K562 (cell line): ENCODE data around the gene RPS28. TPM values are rescaled to one million over a fixed set of nuclear protein-coding genes. Genes with fewer than 3 reads are reported as not detected.
A peak's percentile ranks its signal among the peaks of the same experiment; 100 is the strongest.

Source experiments
- ATAC-seq: fragments of 200-7000 bp; cut with Tn5 transposase; 3 replicates; pipeline ENCODE4 v1.9.1; 2020; ENCODE audit warnings: moderate library complexity
- BruUV-seq: library from RNA; stranded (reverse); fragments of 400-500 nt; replicated peaks from 2 replicates; lab custom pipeline; 2021; lab: Mats Ljungman, UMichigan
- CTCF ChIA-PET: fragments of 300-600 bp; formaldehyde crosslinking; extraction: SDS; loops from one replicate; lab custom pipeline; 2021; ENCODE audit warnings: low intra/inter-chr PET ratio; lab: Yijun Ruan, JAX
- POLR2A ChIA-PET: fragments of 300-600, 350-650 bp; sonication (Branson Sonifier 250); formaldehyde crosslinking; extraction: SDS; loops from one replicate; lab custom pipeline; 2021; ENCODE audit warnings: antibody characterized with exemption, inconsistent platforms; lab: Yijun Ruan, JAX
- DNase-seq, 4 experiments: peaks; one replicate each; pipeline versions ENCODE4 v3.0.0 to v3.0.0-alpha.2; 2011 to 2018; ENCODE audit warnings: low spot score in 3 of 4, mixed read lengths in 3 of 4; ENCODE audit errors: extremely low read depth in 1 of 4
- FAIRE-seq: peaks from 2 replicates; lab custom pipeline; 2011; peaks lifted over from hg19 to GRCh38; lab: Jason Lieb, UNC
- H2AFZ ChIP-seq: 2 replicates; pipeline ENCODE4 v1.6.0; 2011; ENCODE audit warnings: low read depth, low read length, control low read depth, inconsistent platforms
- H3K27ac ChIP-seq: fragments of 200-600 bp; 3 replicates; pipeline ENCODE4 v1.8.0; 2011; ENCODE audit warnings: low read depth, mild to moderate bottlenecking, control low read depth, inconsistent platforms, low read length, moderate library complexity, mixed read lengths; ENCODE audit errors: extremely low read depth
- H3K27me3 ChIP-seq, 2 experiments: fragments of 300-600 bp in 1 of 2; 2 replicates in 1 of 2; 3 replicates in 1 of 2; pipeline versions ENCODE4 v1.6.0 to v1.8.0; 2011; ENCODE audit warnings: inconsistent platforms in 2 of 2, low read length in 2 of 2, mild to moderate bottlenecking in 1 of 2, mixed read lengths in 1 of 2, moderate library complexity in 1 of 2; ENCODE audit not compliant: control insufficient read depth in 2 of 2, insufficient read depth in 2 of 2
- H3K36me3 ChIP-seq: fragments of 300-600 bp; 3 replicates; pipeline ENCODE4 v1.8.0; 2011; ENCODE audit warnings: mild to moderate bottlenecking, low read length, inconsistent platforms; ENCODE audit not compliant: control insufficient read depth, insufficient read depth
- H3K4me1 ChIP-seq, 2 experiments: fragments of 200-600 bp in 1 of 2; replicated peaks in 1 of 2; 2 replicates in 1 of 2; 3 replicates in 1 of 2; pipeline versions ENCODE4 v1.5.1 to v1.8.0; 2011; ENCODE audit warnings: inconsistent platforms in 2 of 2, low read length in 2 of 2, mild to moderate bottlenecking in 1 of 2, mixed read lengths in 1 of 2, moderate library complexity in 1 of 2; ENCODE audit not compliant: control insufficient read depth in 2 of 2, insufficient read depth in 2 of 2
- H3K4me2 ChIP-seq: 2 replicates; pipeline ENCODE4 v1.6.1; 2011; ENCODE audit warnings: low read length, control low read depth, inconsistent platforms, mixed read lengths; ENCODE audit not compliant: insufficient read depth
- H3K4me3 ChIP-seq: fragments of 200-600 bp; sonication (generic), shearing (Covaris generic); 2 replicates; pipeline ENCODE4 v1.5.1; 2016; ENCODE audit warnings: control low read depth, inconsistent platforms
- H3K79me2 ChIP-seq: fragments of 200-600 bp; 3 replicates; pipeline ENCODE4 v1.8.0; 2011; ENCODE audit warnings: low read length, inconsistent platforms; ENCODE audit not compliant: control insufficient read depth, insufficient read depth
- H3K9ac ChIP-seq, 2 experiments: 2 replicates each; pipeline versions ENCODE4 v1.6.0 to v1.6.1; 2011; ENCODE audit warnings: low read depth in 2 of 2, low read length in 2 of 2, control low read depth in 1 of 2, inconsistent platforms in 1 of 2, mild to moderate bottlenecking in 1 of 2, mixed read lengths in 1 of 2; ENCODE audit not compliant: insufficient read depth in 1 of 2
- H3K9me1 ChIP-seq: one replicate; pipeline ENCODE4 v1.6.0; 2011; ENCODE audit warnings: inconsistent platforms, mild to moderate bottlenecking, low read length, moderate library complexity; ENCODE audit not compliant: control insufficient read depth, insufficient read depth
- H3K9me3 ChIP-seq: replicated peaks from 2 replicates; pipeline ENCODE4 v1.5.1; 2011; ENCODE audit warnings: low read depth, low read length, inconsistent platforms; ENCODE audit not compliant: control insufficient read depth, insufficient read depth
- H4K20me1 ChIP-seq: replicated peaks from 2 replicates; pipeline ENCODE4 v1.6.1; 2011; ENCODE audit warnings: low read length, inconsistent platforms, mixed read lengths; ENCODE audit not compliant: control insufficient read depth, insufficient read depth
- CTCF ChIP-seq, 3 experiments: IDR thresholded peaks in 2 of 3; conservative IDR thresholded peaks in 1 of 3; 2 replicates each; pipeline ENCODE4 v1.5.1; 2011 to 2012; ENCODE audit warnings: low read length in 3 of 3, mild to moderate bottlenecking in 3 of 3, control low read depth in 2 of 3, improper control_type of control experiment in 1 of 3, inconsistent platforms in 1 of 3, low read depth in 1 of 3, mixed read lengths in 1 of 3, moderate library complexity in 1 of 3; ENCODE audit not compliant: insufficient read depth in 2 of 3
- KDM1A ChIP-seq, 2 experiments: fragments of 450-650 bp; IDR thresholded peaks; 2 replicates each; pipeline ENCODE4 v1.6.1; 2016; ENCODE audit warnings: mild to moderate bottlenecking in 2 of 2
- NRF1 ChIP-seq, 2 experiments: fragments of 450-650 bp; IDR thresholded peaks in 1 of 2; conservative IDR thresholded peaks in 1 of 2; 2 replicates each; pipeline ENCODE4 v1.6.1; 2014; ENCODE audit warnings: mild to moderate bottlenecking in 2 of 2
- PHF21A ChIP-seq: fragments of 450-650 bp; IDR thresholded peaks from 2 replicates; pipeline ENCODE4 v1.6.1; 2017; ENCODE audit warnings: low read depth, borderline replicate concordance
- PRPF4 ChIP-seq: fragments of 200-400 bp; formaldehyde crosslinking; IDR thresholded peaks from one replicate; pipeline ENCODE4 v1.6.1; 2017; ENCODE audit warnings: low read length, low read depth, mild to moderate bottlenecking; ENCODE audit not compliant: insufficient read depth, poor library complexity, severe bottlenecking
- RB1 ChIP-seq: fragments of 450-650 bp; IDR thresholded peaks from 2 replicates; pipeline ENCODE4 v1.6.1; 2017; ENCODE audit warnings: low read depth, mild to moderate bottlenecking
- SMC3 ChIP-seq: conservative IDR thresholded peaks from 2 replicates; pipeline ENCODE4 v1.6.1; 2011; ENCODE audit warnings: low read depth, low read length, improper control_type of control experiment; ENCODE audit not compliant: insufficient read depth
- ZKSCAN1 ChIP-seq: fragments of 150-350 bp; IDR thresholded peaks from 2 replicates; pipeline ENCODE4 v1.6.1; 2016; ENCODE audit warnings: low read depth, low read length
- ZNF699 ChIP-seq: fragments of 250-450 bp; sonication (Bioruptor Pico); IDR thresholded peaks from 2 replicates; pipeline ENCODE4 v1.8.0; 2021; ENCODE audit warnings: mild to moderate bottlenecking, moderate library complexity; ENCODE audit not compliant: insufficient replicate concordance
- WGBS: fragments of 100-300 bp; shearing (Covaris generic); methylation state at CpG from one replicate; pipeline ENCODE4 v1.1.6; 2016; ENCODE audit warnings: low coverage, mixed read lengths; ENCODE audit not compliant: insufficient coverage; ENCODE audit errors: missing lambda C conversion rate; 5-methylcytosine and 5-hydroxymethylcytosine counted together
- in situ Hi-C: fragments of 300-500 bp; cut with MboI; formaldehyde crosslinking; loops from 4 replicates; pipeline ENCODE4 v1.15.0; 2018; ENCODE audit warnings: inconsistent platforms, mixed read lengths
- intact Hi-C: fragments of 100-400 bp; cut with micrococcal nuclease; formaldehyde crosslinking; loops from 2 replicates; pipeline ENCODE4 v1.14.2; 2022
- polyA plus RNA-seq, 8 experiments: library from polyadenylated mRNA; depleted of rRNA in 4 of 8; stranded (reverse) in 5 of 8; unstranded in 3 of 8; fragments of >200 nt; fragmentation: Nextera tagmentation in 2 of 8; fragmentation: Illumina TruSeq in 1 of 8; extraction: Ambion mirVana in 2 of 8; extraction: Trizol in 1 of 8; gene quantifications; 2 replicates each; pipeline versions ENCODE4 v1.2.1 to v1.2.3, GENCODE V29; 2011 to 2014; ENCODE audit warnings: inconsistent platforms in 1 of 8, missing spikeins in 1 of 8
- total RNA-seq, 7 experiments: library from RNA; depleted of rRNA in 6 of 7; stranded (reverse); fragments of >200 nt in 6 of 7; fragmentation: Illumina TruSeq in 2 of 7; extraction: Trizol in 2 of 7; gene quantifications; 2 replicates each; pipeline versions ENCODE4 v1.2.1 to v1.2.3, GENCODE V29; 2011 to 2021; ENCODE audit warnings: low replicate concordance in 1 of 7
- TF ChIP-seq, protein P1 (sequence below): fragments of 450-650 bp; IDR thresholded peaks from 2 replicates; pipeline ENCODE4 v1.6.1; 2017; ENCODE audit warnings: mild to moderate bottlenecking, moderate library complexity
- TF ChIP-seq, protein P2 (sequence below): IDR thresholded peaks from 2 replicates; pipeline ENCODE4 v1.6.1; 2011; ENCODE audit warnings: borderline replicate concordance, low read depth, mild to moderate bottlenecking, moderate library complexity, low read length; ENCODE audit not compliant: insufficient read depth, poor library complexity, severe bottlenecking

The RPS28 gene
- total and polyA plus RNA-seq, 9 of the 15 experiments (the other 6 are each of a cell fraction or from before 2014, with no cell fraction given), result 165 to 2,827 (median 1,303) TPM

- H3K4me1 ChIP-seq, result peaks cover 0 to 36% of the 10 kb centered on the region in 2 experiments; a peak in 3 of 5 replicates
- no peaks in the 10 kb centered on the region for H4K20me1 ChIP-seq
- H2AFZ ChIP-seq, result peak overlapping the region; percentile 45; the same call in 1 of the 2 replicates
- BruUV-seq, result no TSS peak
- H3K79me2 ChIP-seq, result no peaks in the 10 kb centered on the region
- H3K9me3 ChIP-seq, result no peaks in the 10 kb centered on the region
- peak overlapping the region; percentile 30; the same call in 1 of the 2 replicates for H3K4me3 ChIP-seq
- H3K4me2 ChIP-seq, result no peak overlapping the region
- ChIA-PET POLR2A (interaction anchor here (0.6 to 3.8 kb wide), 6 partner anchors 8 to 68 kb away, joined by 3 to 34 read pairs (median 6); partner anchors contain the start of genes NDUFA7 and RPS28), CTCF (interaction anchor here (0.7 kb wide), 1 partner anchor 17 kb away, joined by 3 read pairs; no protein-coding TSS in a partner anchor)
- peak; percentile 60 for ATAC-seq
- FAIRE-seq, result no peak
- in situ Hi-C loops (no loop called here), intact Hi-C loops (no loop called here)
- peaks cover 13 to 33% of the 10 kb centered on the region in 2 experiments; a peak in 4 of 5 replicates for H3K27me3 ChIP-seq
- no peak overlapping the region for H3K27ac ChIP-seq
- TF ChIP-seq PRPF4 (no peak), KDM1A (IDR thresholded peaks at IDR 0.05) (peak in 1 of 2 experiments; percentile 31; a peak in 1 of 4 replicates), PHF21A (peak; percentile 78; the same call in 1 of the 2 replicates), NRF1 (conservative IDR thresholded peaks at IDR 0.05 in 1 of 2, IDR thresholded peaks at IDR 0.05 in 1 of 2) (peak in 1 of 2 experiments; percentile 10; a peak in 2 of 4 replicates), RB1 (0 out of 2 replicates have a peak, but pooled peaks have one; percentile 14), ZNF699 (no peak), CTCF (IDR thresholded peaks at IDR 0.05 in 2 of 3, conservative IDR thresholded peaks at IDR 0.05 in 1 of 3; ENCODE audit: insufficient read depth in 2 of 3, low read depth in 1 of 3, low read length in 3 of 3) (peak; percentile 12 to 47 (median 21); a peak in 2 of 6 replicates), ZKSCAN1 (0 out of 2 replicates have a peak, but pooled peaks have one; percentile 6), SMC3 (0 out of 2 replicates have a peak, but pooled peaks have one; percentile 7)
- TF ChIP-seq, protein P1, sequence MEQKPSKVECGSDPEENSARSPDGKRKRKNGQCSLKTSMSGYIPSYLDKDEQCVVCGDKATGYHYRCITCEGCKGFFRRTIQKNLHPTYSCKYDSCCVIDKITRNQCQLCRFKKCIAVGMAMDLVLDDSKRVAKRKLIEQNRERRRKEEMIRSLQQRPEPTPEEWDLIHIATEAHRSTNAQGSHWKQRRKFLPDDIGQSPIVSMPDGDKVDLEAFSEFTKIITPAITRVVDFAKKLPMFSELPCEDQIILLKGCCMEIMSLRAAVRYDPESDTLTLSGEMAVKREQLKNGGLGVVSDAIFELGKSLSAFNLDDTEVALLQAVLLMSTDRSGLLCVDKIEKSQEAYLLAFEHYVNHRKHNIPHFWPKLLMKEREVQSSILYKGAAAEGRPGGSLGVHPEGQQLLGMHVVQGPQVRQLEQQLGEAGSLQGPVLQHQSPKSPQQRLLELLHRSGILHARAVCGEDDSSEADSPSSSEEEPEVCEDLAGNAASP, result no peak
- TF ChIP-seq, protein P2, sequence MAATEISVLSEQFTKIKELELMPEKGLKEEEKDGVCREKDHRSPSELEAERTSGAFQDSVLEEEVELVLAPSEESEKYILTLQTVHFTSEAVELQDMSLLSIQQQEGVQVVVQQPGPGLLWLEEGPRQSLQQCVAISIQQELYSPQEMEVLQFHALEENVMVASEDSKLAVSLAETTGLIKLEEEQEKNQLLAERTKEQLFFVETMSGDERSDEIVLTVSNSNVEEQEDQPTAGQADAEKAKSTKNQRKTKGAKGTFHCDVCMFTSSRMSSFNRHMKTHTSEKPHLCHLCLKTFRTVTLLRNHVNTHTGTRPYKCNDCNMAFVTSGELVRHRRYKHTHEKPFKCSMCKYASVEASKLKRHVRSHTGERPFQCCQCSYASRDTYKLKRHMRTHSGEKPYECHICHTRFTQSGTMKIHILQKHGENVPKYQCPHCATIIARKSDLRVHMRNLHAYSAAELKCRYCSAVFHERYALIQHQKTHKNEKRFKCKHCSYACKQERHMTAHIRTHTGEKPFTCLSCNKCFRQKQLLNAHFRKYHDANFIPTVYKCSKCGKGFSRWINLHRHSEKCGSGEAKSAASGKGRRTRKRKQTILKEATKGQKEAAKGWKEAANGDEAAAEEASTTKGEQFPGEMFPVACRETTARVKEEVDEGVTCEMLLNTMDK, result peak; percentile 21
- H3K9me1 ChIP-seq, result no peaks in the 10 kb centered on the region
- 20% methylated on average over 35 of the region's 79 CpGs for WGBS
- no peaks in the 10 kb centered on the region for H3K36me3 ChIP-seq
- peak in 2 of 4 experiments; percentile 47 to 52 for DNase-seq
- peak overlapping the region in 1 of 2 experiments; percentile 10; a peak in 1 of 4 replicates for H3K9ac ChIP-seq
Observed at GRCh38 chr19:8335343-8336071, 14.2 kb downstream of the RPS28 start.
